ENCODE data around the gene C6orf120.

GRCh38 chr6:169664227-169664626, 37.7 kb upstream of the C6orf120 start:
- TF ChIP-seq CTCF (CRISPR knock-in tag; IDR thresholded peaks at IDR 0.05), result no peak
- no peak for TF ChIP-seq NR1H2 (CRISPR knock-in tag; IDR thresholded peaks at IDR 0.05; ENCODE audit: borderline replicate concordance, low read depth)
- no peak for TF ChIP-seq ZNF232 (CRISPR knock-in tag; IDR thresholded peaks at IDR 0.05; ENCODE audit: borderline replicate concordance)
- no peak for TF ChIP-seq TAF1 (CRISPR knock-in tag; IDR thresholded peaks at IDR 0.05)
- TF ChIP-seq SETDB1 (CRISPR knock-in tag; IDR thresholded peaks at IDR 0.05; ENCODE audit: borderline replicate concordance), result no peak
- TF ChIP-seq CHD4 (IDR thresholded peaks at IDR 0.05; ENCODE audit: borderline replicate concordance, low read length), result no peak
- no peak for TF ChIP-seq HNRNPK (IDR thresholded peaks at IDR 0.05; ENCODE audit: low read depth, low read length, poor library complexity, severe bottlenecking)
